Measurements from ENCODE around the gene OS9.
A peak's percentile ranks its signal among the peaks of the same experiment; 100 is the strongest.

Gene OS9

DNA sequence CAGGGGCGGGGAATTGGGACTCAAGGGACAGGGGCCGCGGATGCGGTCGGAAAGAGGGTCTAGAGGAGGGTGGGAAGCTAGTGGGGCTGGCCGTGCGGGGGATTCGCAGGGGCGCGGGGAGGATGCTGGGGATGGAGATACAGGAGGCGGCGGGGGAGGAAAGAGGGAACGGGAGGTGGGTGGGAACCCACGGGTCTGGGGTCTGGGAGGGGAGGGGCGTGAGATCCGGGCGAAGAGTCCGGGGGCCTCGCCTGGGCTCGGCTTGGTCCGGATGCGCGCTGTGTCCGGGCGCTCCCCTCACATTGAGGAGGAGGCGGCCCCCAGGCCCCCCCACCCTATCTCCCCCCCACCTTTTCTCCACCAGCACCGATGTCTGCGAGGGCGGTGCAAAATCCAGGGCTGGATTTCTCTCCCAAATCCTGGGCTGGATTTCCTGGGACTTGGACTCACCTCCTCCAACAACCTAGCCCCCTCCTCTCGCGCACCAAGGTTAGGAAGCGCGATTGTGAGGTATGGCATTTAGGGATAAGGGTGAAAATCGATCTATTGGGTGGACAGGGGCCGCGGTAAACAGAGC, 44.8 kb downstream of the OS9 start, which contains the start of gene AGAP2:
Gene AGAP2 (minus strand): TSS at position 82 of the 577 bp plus-strand sequence. CDS start 496 bp downstream, outside the sequence.
- H3K4me3 ChIP-seq (ENCODE audit: control insufficient read depth, low read depth, low read length) = peak within 1 kb of the TSS; percentile 2
- no peak for DNase-seq (ENCODE audit: low read depth)
- TF ChIP-seq, protein P1, sequence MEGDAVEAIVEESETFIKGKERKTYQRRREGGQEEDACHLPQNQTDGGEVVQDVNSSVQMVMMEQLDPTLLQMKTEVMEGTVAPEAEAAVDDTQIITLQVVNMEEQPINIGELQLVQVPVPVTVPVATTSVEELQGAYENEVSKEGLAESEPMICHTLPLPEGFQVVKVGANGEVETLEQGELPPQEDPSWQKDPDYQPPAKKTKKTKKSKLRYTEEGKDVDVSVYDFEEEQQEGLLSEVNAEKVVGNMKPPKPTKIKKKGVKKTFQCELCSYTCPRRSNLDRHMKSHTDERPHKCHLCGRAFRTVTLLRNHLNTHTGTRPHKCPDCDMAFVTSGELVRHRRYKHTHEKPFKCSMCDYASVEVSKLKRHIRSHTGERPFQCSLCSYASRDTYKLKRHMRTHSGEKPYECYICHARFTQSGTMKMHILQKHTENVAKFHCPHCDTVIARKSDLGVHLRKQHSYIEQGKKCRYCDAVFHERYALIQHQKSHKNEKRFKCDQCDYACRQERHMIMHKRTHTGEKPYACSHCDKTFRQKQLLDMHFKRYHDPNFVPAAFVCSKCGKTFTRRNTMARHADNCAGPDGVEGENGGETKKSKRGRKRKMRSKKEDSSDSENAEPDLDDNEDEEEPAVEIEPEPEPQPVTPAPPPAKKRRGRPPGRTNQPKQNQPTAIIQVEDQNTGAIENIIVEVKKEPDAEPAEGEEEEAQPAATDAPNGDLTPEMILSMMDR (conservative IDR thresholded peaks at IDR 0.05; ENCODE audit: control insufficient read depth, insufficient read depth, low read depth, low read length) = no peak

DNA sequence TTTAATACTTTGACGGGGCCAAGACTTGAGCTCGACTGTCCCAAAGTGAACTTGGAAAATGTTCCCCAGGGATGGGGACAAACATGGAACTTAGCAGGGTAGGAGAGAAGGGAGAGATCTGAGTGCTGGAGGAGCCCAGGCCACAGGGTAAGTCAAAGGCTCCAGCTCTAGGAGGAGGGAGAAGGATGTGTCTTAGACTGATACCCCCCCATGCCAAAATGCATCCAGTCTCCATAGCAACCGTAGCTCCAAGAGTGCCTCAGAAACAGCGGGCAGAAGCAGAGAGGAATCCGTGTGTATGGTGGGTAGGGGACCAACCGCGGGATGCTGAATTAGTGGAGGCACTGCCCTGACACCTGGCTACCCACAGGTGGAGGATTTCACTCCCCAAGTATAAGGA, 45.5 kb downstream of the OS9 start:
- no peak overlapping the region for H3K4me3 ChIP-seq (ENCODE audit: control insufficient read depth, low read depth, low read length)
- DNase-seq (ENCODE audit: low read depth) = no peak
- TF ChIP-seq, protein P1 (conservative IDR thresholded peaks at IDR 0.05; ENCODE audit: control insufficient read depth, insufficient read depth, low read depth, low read length) = no peak

DNA sequence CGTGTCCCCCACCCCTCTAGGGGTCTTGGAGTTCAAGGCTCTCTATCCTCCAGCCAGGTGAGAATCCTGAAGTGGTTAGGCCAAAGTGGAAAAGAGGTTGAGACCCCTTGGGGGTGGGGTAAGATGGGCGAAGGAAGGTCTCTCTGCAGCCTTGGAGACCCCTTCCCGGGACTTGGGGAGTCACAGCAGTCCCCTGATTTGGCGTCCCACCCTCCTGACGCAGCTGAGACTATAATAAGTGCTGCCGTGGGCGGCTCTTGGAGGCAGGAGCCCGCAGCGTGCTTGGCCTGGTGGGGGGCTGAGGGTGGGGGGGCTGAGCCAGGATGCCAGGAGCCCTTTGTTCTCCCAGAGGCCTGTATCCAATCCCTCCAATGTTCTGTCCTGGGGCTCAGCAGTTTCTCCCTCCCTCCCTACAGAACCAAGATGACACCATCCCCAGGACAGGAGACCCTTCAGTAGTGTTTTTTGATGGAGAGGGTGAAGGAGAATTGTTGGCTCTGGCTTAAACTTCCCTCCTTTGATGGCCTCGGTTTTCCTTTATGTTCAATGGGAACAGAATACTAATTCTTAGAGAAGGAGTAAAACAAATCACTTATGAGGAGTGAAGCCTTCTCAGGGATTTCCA, 46.1 kb downstream of the OS9 start:
- no peak overlapping the region for H3K4me3 ChIP-seq (ENCODE audit: control insufficient read depth, low read depth, low read length)
- DNase-seq (ENCODE audit: low read depth) = no peak
- TF ChIP-seq, protein P1 (conservative IDR thresholded peaks at IDR 0.05; ENCODE audit: control insufficient read depth, insufficient read depth, low read depth, low read length) = no peak

DNA sequence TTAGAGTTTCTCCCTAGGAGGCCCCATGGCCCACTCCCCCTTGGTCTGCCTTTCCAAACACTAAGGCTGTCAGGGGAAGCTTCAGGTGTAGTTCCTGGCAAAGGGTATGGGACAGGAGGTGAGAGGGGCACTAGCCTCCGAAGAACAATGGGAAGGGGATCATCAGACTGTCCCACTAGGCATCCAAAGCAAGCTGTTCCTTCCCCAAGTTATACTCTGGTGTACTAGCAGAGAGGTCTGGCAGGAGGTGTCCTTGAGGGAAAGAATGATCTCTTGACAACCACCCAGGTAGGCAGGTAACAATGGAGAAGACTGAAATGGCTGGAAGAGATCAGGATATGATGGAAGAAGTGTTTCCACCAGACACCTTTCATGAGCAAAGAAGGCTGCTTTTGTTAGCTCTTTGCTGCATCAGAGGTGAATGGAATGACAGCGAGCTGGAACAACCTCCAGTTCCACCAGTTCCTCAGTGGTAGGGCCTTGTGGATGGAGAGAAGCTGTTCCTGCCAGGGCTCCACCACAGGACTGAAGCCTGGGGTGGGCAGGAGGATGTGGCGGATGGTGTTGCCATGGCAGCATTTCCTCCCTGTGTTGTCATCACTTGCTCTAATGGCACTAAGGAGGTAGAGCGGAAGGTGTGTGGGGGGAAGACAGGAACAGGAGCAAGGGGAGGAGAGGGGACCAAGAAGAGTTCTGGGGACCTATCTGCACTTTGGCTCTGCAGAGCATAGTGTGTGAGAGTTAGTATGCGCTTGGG, 46.9 kb downstream of the OS9 start:
- no peak for DNase-seq (ENCODE audit: low read depth)
- no peak overlapping the region for H3K4me3 ChIP-seq (ENCODE audit: control insufficient read depth, low read depth, low read length)
- TF ChIP-seq, protein P1 (conservative IDR thresholded peaks at IDR 0.05; ENCODE audit: control insufficient read depth, insufficient read depth, low read depth, low read length) = no peak

DNA sequence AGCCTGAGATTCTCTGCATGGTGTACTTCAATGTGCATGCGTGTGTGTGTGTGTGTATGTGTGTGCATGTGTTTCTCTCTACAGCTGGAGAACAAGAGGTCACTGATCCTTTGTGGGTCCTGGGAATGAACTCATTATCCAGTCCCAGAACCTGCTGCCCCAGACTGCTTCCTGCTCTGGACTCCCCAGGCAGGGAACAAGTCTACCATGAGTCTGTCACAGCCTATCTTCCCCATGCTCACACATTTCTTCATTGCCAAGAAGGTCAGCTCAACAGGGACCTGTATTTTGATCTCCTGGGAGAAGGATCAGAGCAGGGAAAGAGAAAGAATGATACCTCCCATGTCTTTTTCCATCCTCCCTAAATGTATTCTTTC, 47.5 kb downstream of the OS9 start:
- no peak for DNase-seq (ENCODE audit: low read depth)
- no peak overlapping the region for H3K4me3 ChIP-seq (ENCODE audit: control insufficient read depth, low read depth, low read length)
- TF ChIP-seq, protein P1 (conservative IDR thresholded peaks at IDR 0.05; ENCODE audit: control insufficient read depth, insufficient read depth, low read depth, low read length) = no peak

DNA sequence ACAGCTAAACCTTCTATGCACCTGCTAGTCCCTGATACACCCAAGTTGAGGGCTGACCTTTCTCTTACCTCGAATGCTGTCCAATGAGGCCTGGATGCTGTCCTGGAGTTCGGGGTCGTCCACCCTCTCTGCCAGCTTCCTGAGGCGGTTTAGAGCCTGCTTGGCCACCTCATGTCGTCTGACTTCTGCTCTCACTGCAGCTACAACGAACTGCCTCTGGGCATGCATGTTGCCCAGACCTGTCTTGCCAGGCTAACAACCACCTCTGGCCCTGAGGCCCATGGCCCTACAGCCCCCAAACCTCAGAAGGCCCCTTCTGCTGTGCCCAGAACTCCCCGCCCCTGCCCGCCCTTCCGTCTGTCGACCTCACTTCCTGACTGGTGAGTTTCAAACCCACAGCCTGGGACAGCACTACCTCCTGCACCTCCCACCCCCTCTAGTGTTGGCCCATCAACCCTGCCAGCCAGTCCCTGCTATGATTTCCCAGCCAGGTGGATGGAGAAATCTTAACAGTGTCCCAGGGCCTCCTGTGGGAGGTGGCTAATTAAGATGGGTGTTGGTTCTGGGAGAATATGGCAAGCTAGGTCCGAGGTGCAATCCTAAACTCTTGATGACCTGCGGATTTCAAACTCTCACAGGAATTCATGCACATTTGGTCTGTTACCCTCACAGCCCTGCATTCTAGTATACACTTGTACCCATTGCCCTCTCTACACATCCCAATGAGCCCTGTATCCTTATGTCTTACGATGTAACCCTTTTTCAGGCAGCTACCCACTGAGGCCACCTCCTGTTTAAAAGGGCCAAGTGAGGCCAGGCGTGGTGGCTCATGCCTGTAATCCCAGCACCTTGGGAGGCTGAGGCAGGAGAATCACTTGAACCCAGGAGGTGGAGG, 48.2 kb downstream of the OS9 start:
- TF ChIP-seq, protein P1 (conservative IDR thresholded peaks at IDR 0.05; ENCODE audit: control insufficient read depth, insufficient read depth, low read depth, low read length) = no peak
- DNase-seq (ENCODE audit: low read depth) = no peak
- no peak overlapping the region for H3K4me3 ChIP-seq (ENCODE audit: control insufficient read depth, low read depth, low read length)
